Activated CD8-positive, alpha-beta T cell treated with anti-CD3 and anti-CD28 coated beads, Interleukin-2, amount 10 ng/mL, durations not matched to agents 7 days and 5 days (primary cell): ENCODE data around the gene SERPINH1. TPM values are rescaled to one million over a fixed set of nuclear protein-coding genes. Genes with fewer than 3 reads are reported as not detected.

Experiments used
- ATAC-seq: fragments of 150-1000 bp; cut with Tn5 transposase; one replicate; pipeline ENCODE4 v1.10.0; 2021; ENCODE audit warnings: moderate library complexity
- CTCF ChIA-PET: fragments of 350-600 bp; sonication (Branson Sonifier 250); formaldehyde crosslinking; loops from one replicate; lab custom pipeline; 2021; ENCODE audit warnings: antibody characterized with exemption; lab: Charles Lee
- POLR2A ChIA-PET: fragments of 350-600 bp; sonication (Branson Sonifier 250); formaldehyde crosslinking; loops from one replicate; lab custom pipeline; 2021; ENCODE audit warnings: antibody characterized with exemption; lab: Charles Lee
- DNase-seq: peaks from one replicate; pipeline ENCODE4 v3.0.0-alpha.2; 2020
- H3K27ac Mint-ChIP-seq: one replicate; pipeline ENCODE4 v1.8.0; 2021; ENCODE audit warnings: mild to moderate bottlenecking, mixed read lengths
- H3K27me3 Mint-ChIP-seq: one replicate; pipeline ENCODE4 v1.8.0; 2021; ENCODE audit warnings: low read depth, mixed read lengths
- H3K36me3 Mint-ChIP-seq: one replicate; pipeline ENCODE4 v1.8.0; 2021; ENCODE audit warnings: low read depth, mixed read lengths
- H3K4me1 Mint-ChIP-seq: one replicate; pipeline ENCODE4 v1.8.0; 2021; ENCODE audit warnings: low read depth, mixed read lengths
- H3K4me3 Mint-ChIP-seq: one replicate; pipeline ENCODE4 v1.8.0; 2021; ENCODE audit warnings: mild to moderate bottlenecking, mixed read lengths
- H3K9me3 Mint-ChIP-seq: one replicate; pipeline ENCODE4 v1.8.0; 2022; ENCODE audit warnings: mixed read lengths; ENCODE audit not compliant: insufficient read depth
- total RNA-seq, 2 experiments: library from RNA; stranded (reverse); gene quantifications; one replicate each; pipeline ENCODE4 v1.2.3, GENCODE V29; 2021

Gene SERPINH1
- total RNA-seq, 2 experiments from 2014 or later, result 9.3 to 10.8 TPM

DNA sequence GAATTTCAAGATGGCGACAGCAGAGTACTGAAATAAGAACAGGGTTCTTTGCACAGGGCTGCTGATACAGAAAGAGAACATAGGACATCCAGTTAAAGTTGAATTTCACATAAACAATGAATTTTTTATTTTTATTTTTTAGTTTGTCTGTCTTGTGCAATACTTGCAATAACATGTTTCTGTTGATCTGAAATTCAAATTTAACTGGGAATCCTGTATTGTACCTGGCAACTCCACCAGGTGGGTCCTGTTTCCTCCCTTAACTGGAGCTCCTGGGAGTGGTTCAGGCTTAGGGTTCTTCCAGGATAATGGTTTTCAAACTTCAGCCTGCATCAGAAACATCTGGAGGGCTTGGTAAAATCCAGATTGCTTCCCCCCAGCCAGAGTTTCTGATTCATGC, 14.9 kb upstream of the SERPINH1 start:
- CTCF ChIA-PET, result interaction anchor here (0.6 to 1.7 kb wide), 11 partner anchors 9 to 296 kb away, joined by 3 to 6 read pairs (median 3); partner anchors contain the start of gene SERPINH1
- Mint-ChIP-seq H3K36me3 (no peaks in the 10 kb centered on the region), H3K27me3 (peaks cover 9% of the 10 kb centered on the region), H3K9me3 (no peaks in the 10 kb centered on the region), H3K27ac (no peak overlapping the region), H3K4me3 (no peak overlapping the region), H3K4me1 (peaks cover 5% of the 10 kb centered on the region)
- no peak for ATAC-seq
- DNase-seq, result no peak
- POLR2A ChIA-PET, result no interaction called here

DNA sequence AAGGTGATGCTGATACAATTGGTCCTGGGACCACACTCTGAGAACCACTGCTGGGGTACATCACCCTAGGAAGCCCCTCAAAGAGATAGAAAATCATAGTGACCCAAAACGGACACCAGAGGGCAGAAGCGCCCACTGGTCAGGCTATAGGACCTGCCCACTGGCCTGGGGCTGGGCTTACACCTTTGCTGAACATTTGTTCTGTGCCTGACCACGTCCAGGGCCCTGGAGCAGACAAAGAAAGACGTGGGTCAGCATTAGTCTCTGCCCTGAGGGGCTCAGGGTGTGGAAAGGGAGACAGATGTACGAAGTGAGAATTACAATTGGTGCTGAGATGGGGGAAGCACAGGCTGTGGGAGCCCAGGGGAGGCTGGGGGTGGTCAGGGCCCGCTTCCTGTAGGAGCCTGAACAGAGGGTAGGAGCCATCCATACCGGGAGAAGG, 14.4 kb upstream of the SERPINH1 start:
- ChIA-PET POLR2A (no interaction called here), CTCF (interaction anchor here (1.0 to 1.7 kb wide), 8 partner anchors 9 to 44 kb away, joined by 3 to 6 read pairs (median 4); partner anchors contain the start of gene SERPINH1)
- peaks cover 5% of the 10 kb centered on the region for H3K4me1 Mint-ChIP-seq

DNA sequence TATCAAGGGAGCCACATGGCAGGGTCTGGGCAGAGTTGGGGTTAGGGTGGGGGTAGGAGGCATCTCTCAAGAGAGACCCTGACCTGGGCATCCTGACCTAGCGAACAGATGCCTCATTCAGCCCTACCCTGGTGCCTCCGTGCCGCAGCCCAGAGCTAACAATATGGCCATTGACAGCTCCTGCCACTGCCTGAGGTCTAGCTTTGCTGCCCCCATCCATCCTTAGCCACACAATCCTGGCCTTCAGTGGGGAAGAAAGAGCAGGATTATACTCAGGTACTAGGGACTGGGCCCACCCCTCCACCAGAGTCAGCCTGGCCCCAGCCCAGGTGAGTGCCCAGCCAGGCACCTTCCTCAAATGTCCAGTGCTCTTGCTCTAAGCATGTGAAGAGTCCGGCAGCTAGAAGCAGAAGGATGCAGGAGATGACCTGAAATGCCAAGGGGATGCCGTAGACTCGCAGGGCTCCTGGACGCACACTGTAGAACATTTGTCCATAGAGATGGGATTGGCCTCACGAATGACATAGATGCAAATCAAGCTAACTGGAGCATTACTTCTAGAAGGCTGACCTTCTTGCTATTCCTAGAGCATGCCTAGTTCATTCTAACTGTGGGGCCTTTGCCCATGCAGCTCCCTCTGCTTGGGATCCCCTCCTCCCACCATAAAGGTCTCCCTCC, 13.3 kb upstream of the SERPINH1 start:
- CTCF ChIA-PET, result interaction anchor here (0.6 to 1.4 kb wide), 5 partner anchors 10 to 157 kb away, joined by 3 to 6 read pairs (median 4); no protein-coding TSS in a partner anchor
- peaks cover 5% of the 10 kb centered on the region for H3K4me1 Mint-ChIP-seq
- ATAC-seq (no peak), DNase-seq (no peak)
- POLR2A ChIA-PET, result interaction anchor here (1.1 kb wide), 1 partner anchor 13 kb away, joined by 3 read pairs; the partner anchor contains the start of gene SERPINH1
- no peak overlapping the region for H3K27ac Mint-ChIP-seq
- H3K27me3 Mint-ChIP-seq, result peaks cover 9% of the 10 kb centered on the region
- no peaks in the 10 kb centered on the region for H3K36me3 Mint-ChIP-seq
- H3K9me3 Mint-ChIP-seq, result no peaks in the 10 kb centered on the region
- H3K4me3 Mint-ChIP-seq, result no peak overlapping the region

More for the DNA sequence above, 14.4 kb upstream of the SERPINH1 start:
- peak; percentile 76 for ATAC-seq
- no peaks in the 10 kb centered on the region for H3K9me3 Mint-ChIP-seq
- H3K36me3 Mint-ChIP-seq, result no peaks in the 10 kb centered on the region
- H3K27me3 Mint-ChIP-seq, result peaks cover 9% of the 10 kb centered on the region
- DNase-seq, result peak; percentile 52
- no peak overlapping the region for H3K27ac Mint-ChIP-seq
- H3K4me3 Mint-ChIP-seq, result no peak overlapping the region

DNA sequence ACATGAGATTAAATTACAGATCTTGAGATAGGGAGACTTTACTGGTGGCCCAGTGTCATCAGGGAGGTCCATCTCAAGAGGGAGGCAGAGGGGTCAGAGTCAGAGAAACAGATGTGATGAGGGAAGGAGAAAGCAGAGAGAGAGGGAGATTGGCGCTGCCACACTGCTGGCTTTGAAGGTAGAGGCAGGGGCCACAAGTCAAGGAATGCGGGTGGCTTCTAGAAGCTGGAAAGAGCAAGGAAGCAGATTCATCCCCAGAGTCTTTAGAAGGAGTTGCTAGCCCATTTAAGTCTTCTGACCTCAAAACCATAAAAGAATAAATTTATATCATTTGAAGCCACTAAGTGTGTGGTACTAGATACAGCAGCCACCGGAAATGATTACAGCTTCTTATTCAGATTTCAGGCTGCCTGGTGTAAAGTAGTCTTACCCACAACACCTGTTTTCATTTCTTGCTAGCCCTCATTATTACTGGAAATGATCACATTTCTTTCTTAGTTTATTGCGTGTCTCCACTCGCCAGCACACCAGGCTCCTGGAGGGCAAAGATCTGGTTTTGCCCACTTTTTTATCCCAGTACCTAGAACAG, 12.6 kb upstream of the SERPINH1 start:
- Mint-ChIP-seq H3K27ac (no peak overlapping the region), H3K9me3 (no peaks in the 10 kb centered on the region), H3K4me3 (no peak overlapping the region), H3K4me1 (peaks cover 5% of the 10 kb centered on the region), H3K27me3 (peaks cover 9% of the 10 kb centered on the region), H3K36me3 (no peaks in the 10 kb centered on the region)
- DNase-seq (no peak), ATAC-seq (no peak)
- ChIA-PET CTCF (no interaction called here), POLR2A (interaction anchor here (1.1 kb wide), 1 partner anchor 12 kb away, joined by 3 read pairs; the partner anchor contains the start of gene SERPINH1)

DNA sequence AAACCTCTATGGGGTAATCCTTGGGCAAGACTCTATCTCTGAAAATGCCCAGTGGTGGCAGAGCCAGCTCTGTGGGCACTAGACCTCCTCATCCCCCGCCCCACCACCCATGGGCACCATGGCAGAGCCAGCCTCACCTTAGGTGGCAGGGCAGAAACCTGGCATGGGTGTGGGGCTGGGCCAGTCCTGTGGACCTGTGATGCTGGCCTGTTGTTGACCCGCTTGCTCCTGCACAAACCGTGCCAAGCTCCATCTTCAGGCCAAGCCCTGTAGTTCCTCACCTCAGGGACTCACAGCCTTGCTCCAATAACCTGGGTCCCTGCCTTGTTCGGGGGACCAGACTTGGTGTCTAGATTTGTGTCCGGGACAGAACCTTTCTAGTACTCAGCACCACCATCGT, 8.9 kb upstream of the SERPINH1 start:
- Mint-ChIP-seq H3K27me3 (no peaks in the 10 kb centered on the region), H3K4me3 (no peak overlapping the region), H3K4me1 (peaks cover 5% of the 10 kb centered on the region), H3K27ac (no peak overlapping the region), H3K36me3 (no peaks in the 10 kb centered on the region), H3K9me3 (no peaks in the 10 kb centered on the region)
- CTCF ChIA-PET, result interaction anchor here (1.1 to 1.5 kb wide), 4 partner anchors 9 to 109 kb away, joined by 3 to 6 read pairs (median 4); no protein-coding TSS in a partner anchor
- no peak for DNase-seq
- POLR2A ChIA-PET, result interaction anchor here (1.7 kb wide), 1 partner anchor 8 kb away, joined by 6 read pairs; the partner anchor contains the start of gene SERPINH1
- no peak for ATAC-seq

DNA sequence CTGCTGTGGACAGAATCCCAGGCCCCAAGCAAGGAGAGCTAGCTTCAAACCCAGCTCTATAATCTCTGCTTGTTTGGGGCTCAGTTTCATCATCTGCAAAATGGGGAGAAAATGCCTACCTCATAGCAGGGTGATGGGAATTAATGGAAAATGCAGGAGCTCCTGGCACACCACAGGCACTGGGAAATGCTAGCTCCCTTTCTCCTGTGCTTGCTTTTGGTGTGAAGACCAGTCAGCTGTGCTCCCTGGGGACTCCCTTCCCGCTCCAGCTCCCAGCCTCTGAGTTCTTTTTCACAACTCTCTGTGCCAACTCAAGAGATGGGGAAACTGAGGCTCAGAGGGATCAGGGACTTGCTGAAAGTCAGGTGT, 8.2 kb upstream of the SERPINH1 start:
- H3K9me3 Mint-ChIP-seq, result no peaks in the 10 kb centered on the region
- no peaks in the 10 kb centered on the region for H3K27me3 Mint-ChIP-seq
- ATAC-seq (no peak), DNase-seq (no peak)
- H3K4me3 Mint-ChIP-seq, result no peak overlapping the region
- no peak overlapping the region for H3K27ac Mint-ChIP-seq
- H3K4me1 Mint-ChIP-seq, result peaks cover 5% of the 10 kb centered on the region
- H3K36me3 Mint-ChIP-seq, result no peaks in the 10 kb centered on the region
- ChIA-PET POLR2A (interaction anchor here (1.7 kb wide), 1 partner anchor 8 kb away, joined by 6 read pairs; the partner anchor contains the start of gene SERPINH1), CTCF (interaction anchor here (1.4 to 1.5 kb wide), 3 partner anchors 22 to 109 kb away, joined by 3 to 6 read pairs (median 4); no protein-coding TSS in a partner anchor)

DNA sequence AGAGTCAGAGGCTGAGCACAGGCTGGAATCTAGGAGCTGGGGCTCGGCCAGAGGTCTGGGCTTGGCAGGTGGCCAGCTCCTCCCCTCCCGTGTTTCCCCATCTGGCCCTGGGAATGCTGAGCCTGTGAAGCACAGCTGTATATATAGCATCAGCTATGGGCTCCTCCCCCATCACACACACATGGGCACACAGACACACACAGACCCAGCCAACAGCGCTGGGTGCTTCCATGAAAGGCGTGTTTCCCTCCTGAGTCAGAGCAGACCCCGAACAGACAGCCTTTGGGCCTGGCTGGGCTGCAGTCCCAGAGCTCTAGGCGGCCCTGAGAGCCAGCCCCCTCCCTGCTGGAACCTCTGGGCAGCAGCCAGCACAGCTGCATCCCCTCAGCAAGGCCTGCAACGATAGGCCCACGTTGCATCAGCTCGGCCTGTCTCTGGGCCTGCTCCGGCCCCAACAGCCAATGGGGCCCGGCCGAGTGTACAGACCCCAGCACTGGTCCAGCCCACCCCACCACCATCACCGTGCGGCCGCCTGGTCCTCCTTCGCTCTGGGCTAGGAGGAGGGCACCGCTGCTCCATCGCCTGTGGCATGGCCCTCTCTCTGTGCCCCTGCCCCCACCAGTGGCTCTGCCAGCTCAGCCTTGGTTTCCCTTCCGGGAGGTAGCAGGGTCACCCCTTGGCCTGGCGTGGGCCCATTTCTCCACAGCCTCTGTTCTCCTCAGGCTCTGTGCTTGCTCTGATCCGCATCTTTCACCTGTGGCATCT, 7.6 kb upstream of the SERPINH1 start:
- POLR2A ChIA-PET, result no interaction called here
- DNase-seq (no peak), ATAC-seq (no peak)
- Mint-ChIP-seq H3K27ac (no peak overlapping the region), H3K4me1 (peaks cover under 1% of the 10 kb centered on the region), H3K9me3 (no peaks in the 10 kb centered on the region), H3K36me3 (no peaks in the 10 kb centered on the region), H3K4me3 (no peak overlapping the region), H3K27me3 (no peaks in the 10 kb centered on the region)
- CTCF ChIA-PET, result interaction anchor here (1.4 to 1.5 kb wide), 3 partner anchors 21 to 110 kb away, joined by 3 to 6 read pairs (median 4); no protein-coding TSS in a partner anchor

DNA sequence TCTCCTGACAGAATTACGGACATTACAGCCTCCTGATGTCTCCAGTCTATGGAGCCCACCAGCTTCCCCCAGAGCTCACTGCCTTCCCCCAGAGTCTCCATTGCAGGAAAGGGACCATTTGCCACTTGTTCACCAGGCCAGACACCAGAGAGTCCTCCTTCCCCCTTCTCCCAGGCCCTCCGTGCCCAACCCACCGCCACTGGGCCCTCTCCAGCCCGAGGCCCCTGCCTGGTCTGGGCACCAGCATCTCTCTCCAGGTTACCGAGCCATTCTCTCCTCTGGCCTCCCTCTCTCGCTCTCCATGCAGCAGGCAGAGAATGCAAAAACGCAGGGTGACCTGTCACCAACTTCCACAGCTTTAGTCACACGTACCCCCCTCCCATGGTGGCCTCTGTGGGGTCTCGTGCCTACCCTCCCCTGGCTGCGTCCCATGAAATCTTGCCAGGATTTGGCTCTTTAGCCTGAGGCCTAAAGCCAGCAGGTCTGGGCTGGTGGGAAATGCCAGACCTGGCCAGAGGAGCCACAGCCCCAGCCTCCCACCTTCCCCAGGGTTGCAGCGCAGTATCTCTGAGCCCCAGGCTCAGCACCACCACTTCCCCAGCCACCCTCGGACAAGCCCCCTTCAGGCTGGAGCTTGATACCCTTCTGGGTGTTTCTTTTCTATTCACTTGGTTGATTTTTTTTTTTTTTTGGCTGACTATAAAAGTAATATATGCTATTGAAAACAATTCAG, 6.8 kb upstream of the SERPINH1 start:
- ATAC-seq (no peak), DNase-seq (no peak)
- H3K36me3 Mint-ChIP-seq, result no peaks in the 10 kb centered on the region
- no peak overlapping the region for H3K27ac Mint-ChIP-seq
- no peaks in the 10 kb centered on the region for H3K9me3 Mint-ChIP-seq
- H3K4me1 Mint-ChIP-seq, result peaks cover 2% of the 10 kb centered on the region
- no peak overlapping the region for H3K4me3 Mint-ChIP-seq
- POLR2A ChIA-PET, result interaction anchor here (0.6 kb wide), 2 partner anchors 21 to 123 kb away, joined by 3 to 4 read pairs; no protein-coding TSS in a partner anchor
- H3K27me3 Mint-ChIP-seq, result peaks cover 2% of the 10 kb centered on the region
- CTCF ChIA-PET, result no interaction called here

DNA sequence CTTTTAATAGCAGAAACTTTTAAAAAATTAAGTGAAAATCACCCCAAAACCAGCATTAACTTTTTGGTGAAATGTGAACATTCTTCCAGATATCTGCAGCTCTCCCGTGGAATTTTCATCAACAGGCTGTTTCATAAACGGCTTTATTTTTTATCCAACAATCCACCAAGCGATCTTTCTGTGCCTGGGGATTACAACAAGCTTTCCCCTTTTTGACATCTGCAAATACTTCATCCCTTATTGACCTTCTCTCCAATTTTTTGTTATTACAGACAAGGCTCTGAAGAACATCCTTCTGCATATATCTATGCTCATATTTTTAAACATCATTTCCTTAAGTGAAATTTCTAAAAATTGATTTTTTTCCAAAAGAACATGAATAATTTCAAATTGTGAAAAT, 5.8 kb upstream of the SERPINH1 start:
- no peak for ATAC-seq
- ChIA-PET CTCF (no interaction called here), POLR2A (no interaction called here)
- no peak overlapping the region for H3K27ac Mint-ChIP-seq
- peaks cover 11% of the 10 kb centered on the region for H3K4me1 Mint-ChIP-seq
- H3K4me3 Mint-ChIP-seq, result no peak overlapping the region
- no peaks in the 10 kb centered on the region for H3K36me3 Mint-ChIP-seq
- peaks cover 2% of the 10 kb centered on the region for H3K27me3 Mint-ChIP-seq
- H3K9me3 Mint-ChIP-seq, result no peaks in the 10 kb centered on the region
- no peak for DNase-seq

DNA sequence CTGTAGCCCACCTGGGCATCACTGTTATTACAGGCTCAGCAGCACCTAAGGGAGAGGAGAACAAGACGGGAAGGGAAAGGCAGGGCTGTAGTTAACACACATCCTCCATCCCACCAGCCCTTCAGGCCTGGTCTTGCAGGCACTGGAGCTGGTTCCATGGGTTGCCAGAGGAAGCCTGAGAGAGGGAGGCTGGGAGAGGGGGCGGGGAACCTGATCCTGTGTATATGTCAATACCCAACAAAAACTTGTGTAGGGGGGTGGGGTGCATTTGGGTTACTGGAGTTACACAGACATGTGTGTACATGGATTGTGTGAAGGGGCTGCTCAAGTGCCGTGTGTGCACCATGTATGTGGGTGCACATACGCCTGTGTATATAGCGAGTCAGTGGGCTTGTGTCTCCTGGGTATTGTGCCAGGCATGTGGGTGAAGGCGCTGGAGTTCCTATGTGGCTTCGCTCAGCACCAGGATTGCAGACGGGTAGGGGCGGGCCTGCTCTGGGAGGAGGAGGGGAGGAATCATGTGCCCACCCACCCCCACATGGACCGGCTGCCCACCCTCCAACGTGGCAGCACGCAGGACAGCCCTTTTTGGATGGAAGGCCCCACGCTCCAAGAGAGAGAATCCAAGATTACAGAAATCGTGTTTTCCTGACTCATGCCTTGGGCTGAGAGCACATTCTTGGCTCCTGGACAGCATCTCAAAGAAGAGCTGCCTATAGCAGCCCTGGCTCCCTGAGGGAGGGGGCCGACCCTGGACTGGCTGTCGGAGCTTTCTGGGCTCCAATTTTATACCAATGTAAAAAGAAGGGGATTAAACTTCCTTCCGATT, 4.2 kb upstream of the SERPINH1 start:
- CTCF ChIA-PET, result no interaction called here

More for the DNA sequence above, 4.2 kb upstream of the SERPINH1 start:
- POLR2A ChIA-PET, result no interaction called here
- no peak for ATAC-seq
- peaks cover 2% of the 10 kb centered on the region for H3K27me3 Mint-ChIP-seq
- peaks cover 25% of the 10 kb centered on the region for H3K4me1 Mint-ChIP-seq
- no peak for DNase-seq
- H3K36me3 Mint-ChIP-seq, result no peaks in the 10 kb centered on the region
- no peak overlapping the region for H3K27ac Mint-ChIP-seq
- H3K9me3 Mint-ChIP-seq, result no peaks in the 10 kb centered on the region
- H3K4me3 Mint-ChIP-seq, result no peak overlapping the region
